ENCODE results near the gene VENTX.

VENTX gene

DNA sequence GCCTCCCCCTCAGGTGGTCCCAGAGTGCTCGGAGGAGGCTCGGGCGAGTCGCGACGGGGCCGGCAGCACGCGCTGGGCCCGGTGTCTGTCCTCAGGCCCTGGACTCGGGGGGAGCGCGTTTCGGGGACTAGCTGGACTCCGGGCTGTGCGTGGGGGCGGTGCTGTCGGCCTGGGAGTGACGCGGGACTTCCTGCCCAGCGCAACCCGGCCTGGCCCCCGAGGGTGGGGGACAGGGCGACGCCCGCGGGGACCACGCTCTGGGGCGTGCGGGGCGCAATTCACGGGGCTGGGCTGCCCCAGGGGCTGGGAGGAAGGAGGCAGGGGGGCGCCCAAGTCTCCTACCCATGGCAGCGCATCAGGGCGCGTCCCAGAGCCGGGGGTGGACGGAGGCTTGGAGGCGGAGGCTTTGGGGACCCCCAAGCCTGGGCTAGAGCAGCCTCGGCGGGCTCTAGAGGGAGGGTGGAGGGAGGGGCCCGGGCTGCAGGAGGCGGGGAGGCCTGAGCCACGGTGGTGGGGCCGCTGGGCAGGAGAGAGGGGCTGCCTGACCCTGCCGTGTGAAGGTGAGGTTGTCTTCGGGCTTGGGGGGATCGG is 2.3 kb upstream of the VENTX start:
- DNase-seq (ENCODE audit: low spot score): no peak

DNA sequence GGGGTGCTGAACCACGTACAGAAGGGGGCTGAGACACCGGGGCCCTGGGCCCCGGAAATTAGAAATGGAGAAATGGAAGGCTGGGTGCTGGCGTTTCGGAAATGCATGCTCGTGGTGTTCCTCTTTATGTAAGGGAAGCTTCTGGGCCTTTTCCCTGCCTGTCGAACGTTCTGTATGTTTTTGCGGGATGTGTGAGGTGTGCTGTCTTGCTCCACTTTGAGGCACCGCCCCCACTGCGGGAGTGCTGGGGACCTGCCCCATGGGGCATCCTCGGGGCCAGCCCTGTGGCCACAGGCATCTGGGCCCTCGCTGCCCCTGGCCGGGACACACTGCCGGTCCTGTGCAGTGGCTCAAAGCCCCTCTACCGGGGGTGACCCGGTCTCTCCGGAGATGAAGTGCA is 1.7 kb upstream of the VENTX start:
- DNase-seq (ENCODE audit: low spot score): no peak

DNA sequence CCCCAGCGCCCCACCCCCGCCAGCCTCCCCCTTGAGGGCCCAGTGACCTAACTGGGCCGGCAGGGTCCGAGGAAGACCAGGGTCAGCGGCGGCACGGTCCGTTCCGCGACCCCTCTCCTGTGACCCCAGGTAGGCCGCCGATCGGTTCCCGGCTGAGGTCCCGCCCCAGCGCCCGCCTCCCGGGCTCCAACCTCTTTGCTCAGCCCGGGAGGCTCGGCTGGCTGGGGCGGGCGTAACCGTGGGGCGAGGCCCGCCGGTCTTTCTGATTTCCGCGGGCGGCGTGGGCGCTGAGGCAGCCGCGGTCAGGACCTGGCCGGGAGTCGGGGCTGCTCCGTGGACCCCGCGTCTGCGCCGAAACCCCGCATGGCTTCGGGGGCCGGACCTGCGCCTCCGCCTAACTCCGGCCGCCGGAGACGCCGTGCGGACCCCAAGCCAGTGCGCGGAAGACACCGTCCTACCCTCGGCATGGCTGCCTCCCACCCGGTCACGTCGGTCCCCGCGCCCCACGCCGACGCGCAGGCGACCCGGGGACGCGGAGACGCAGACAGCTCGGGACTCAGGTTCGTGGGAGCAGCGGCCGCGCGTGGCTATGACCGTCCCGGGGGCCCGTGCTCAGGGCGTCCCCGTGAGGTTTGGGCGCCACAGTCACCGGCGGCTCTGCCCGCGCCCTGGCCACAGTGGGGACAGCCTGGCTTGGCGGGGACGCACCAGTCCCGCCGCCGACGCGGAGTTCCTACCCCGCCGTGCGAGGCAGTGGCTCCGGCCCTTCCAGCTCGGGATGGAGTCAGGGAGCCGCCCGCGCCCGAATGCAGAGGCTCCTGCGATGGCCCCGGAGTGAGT is 1.0 kb upstream of the VENTX start:
- DNase-seq (ENCODE audit: low spot score): no peak

DNA sequence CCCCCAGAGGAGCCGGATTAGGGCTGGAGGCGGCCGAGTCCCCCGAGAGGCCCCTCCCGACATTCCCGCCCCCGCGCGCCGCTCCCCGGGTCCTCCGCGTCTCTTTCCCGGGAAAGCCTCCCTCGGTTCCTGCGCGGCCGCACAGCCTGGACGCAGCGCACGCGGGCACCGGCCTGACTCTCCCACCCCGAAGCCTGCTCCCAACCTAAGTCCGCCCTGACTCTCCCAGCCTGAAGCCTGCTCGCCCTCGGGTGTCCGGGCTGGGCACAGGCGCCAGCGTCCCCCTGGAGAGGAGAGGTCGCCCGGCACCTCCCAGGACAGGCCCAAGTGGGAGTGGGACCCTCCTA is 441 bp upstream of the VENTX start:
- no peak for DNase-seq (ENCODE audit: low spot score)

DNA sequence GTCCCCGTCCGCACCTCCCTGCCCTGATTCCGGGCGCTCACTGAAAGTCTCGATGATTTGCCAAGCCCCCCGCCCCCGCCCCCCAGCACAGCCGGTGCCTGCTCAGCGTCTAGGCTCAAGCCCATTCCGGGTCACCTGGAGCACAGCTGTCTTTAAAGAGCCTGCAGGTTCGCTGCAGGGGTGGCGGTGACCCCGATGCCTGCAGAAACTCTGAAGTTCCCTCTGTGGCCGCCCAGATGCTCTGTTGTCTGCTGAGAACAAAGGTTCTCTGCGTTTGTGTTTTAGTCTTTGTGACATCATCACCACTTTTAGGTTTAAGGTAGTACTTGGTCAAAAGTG is 780 bp downstream of the VENTX start:
- no peak for DNase-seq (ENCODE audit: low spot score)

DNA sequence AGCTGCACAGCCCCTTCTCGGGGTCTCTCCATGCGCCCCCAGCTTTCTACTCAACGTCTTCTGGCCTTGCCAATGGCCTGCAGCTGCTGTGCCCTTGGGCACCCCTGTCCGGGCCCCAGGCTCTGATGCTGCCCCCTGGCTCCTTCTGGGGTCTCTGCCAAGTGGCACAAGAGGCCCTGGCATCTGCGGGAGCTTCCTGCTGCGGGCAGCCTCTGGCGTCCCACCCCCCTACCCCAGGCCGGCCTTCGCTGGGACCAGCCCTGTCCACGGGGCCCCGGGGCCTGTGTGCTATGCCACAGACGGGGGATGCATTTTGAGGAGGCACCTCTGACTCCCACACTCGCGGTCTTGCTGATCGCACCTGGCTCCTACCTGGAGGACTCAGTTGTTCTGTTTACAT is 2.3 kb downstream of the VENTX start:
- DNase-seq (ENCODE audit: low spot score): no peak

DNA sequence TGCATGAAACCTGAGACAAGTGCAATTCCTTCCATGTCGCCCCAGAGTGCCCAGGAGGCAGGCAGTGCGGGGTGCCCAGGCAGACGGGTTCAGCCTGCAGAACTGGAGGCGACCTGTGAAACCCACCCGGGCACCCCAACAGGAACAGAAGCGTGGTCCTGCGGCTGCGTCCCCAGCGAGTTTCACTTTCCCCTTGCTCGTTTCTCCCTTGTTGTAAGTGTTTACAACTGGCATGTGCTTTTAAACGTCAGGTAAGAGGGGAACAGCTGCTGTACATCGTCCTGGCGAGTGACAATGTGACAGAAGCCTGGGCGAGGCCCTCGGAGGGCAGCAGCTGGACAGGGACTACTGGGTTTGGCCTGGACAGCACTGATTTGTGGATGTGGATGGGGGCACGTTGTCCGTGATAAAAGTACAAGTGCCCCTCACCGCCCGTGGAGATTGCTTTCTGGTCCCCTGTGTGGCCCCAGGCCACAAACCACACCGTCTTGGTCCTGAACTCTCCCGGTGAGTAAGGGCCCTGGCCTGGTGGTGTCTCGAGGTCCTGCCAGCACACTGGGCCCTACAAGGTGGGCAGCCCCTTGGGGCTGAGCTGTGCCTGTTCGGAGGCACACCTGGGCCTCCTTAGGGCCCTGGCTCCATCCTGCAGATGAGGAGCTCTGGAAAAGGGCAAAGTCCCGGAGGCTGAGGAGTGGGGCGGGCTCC is 4.0 kb downstream of the VENTX start:
- no peak for DNase-seq (ENCODE audit: low spot score)

DNA sequence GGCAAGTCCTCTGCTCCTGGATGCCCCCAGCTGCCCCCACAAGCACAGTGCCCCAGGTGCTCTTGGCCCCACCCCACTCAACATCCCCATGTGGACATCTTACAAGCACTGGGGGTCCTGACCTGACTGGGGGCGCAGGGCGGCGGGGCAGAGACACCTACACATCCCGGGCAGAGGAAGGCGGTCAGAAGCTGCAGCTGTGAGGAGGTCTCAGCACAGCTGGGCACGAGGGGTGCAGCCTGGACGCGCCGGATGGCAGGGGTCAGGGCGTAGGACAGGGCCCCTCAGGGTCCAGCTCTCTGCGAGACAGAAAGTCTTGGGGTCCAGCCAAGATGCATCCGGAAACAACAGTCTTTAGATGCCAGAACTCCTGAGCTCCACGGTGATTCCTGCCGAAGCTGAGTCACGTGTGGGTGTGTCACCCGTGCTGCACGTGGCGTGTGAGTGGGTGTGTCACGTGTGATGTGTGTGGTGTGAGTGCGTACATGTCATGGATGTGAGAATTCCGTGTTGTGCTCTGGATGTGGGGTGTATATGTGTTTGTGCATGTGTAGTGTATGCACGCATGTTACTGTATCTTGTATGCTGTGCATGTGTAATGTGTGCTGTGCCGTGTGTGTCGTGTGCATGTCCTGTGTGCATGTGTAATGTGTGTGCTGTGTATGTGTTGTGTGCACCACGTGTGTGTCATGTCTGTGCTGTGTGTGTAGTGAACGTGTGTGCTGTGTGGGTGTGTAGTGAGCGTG is 5.1 kb downstream of the VENTX start:
- DNase-seq (ENCODE audit: low spot score): no peak

DNA sequence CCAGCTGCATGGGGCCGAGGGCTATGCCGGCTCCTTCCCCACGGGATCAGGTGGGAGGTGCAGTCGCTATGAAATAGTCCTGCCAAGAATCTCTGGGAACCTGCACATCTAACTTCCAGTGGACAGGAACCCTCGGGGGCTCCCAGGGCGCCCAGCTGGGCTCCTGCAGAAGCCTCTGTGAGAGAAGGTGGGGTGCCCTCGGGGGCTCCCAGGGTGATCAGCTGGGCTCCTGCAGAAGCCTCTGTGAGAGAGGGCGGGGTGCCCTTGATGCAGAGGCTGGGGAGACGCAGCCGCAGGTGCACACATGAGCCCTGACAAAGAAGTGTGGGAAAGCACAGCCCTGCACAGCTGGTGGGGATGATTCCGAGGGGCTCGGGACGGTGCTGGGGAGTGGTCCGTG is 5.9 kb downstream of the VENTX start:
- DNase-seq (ENCODE audit: low spot score): no peak

DNA sequence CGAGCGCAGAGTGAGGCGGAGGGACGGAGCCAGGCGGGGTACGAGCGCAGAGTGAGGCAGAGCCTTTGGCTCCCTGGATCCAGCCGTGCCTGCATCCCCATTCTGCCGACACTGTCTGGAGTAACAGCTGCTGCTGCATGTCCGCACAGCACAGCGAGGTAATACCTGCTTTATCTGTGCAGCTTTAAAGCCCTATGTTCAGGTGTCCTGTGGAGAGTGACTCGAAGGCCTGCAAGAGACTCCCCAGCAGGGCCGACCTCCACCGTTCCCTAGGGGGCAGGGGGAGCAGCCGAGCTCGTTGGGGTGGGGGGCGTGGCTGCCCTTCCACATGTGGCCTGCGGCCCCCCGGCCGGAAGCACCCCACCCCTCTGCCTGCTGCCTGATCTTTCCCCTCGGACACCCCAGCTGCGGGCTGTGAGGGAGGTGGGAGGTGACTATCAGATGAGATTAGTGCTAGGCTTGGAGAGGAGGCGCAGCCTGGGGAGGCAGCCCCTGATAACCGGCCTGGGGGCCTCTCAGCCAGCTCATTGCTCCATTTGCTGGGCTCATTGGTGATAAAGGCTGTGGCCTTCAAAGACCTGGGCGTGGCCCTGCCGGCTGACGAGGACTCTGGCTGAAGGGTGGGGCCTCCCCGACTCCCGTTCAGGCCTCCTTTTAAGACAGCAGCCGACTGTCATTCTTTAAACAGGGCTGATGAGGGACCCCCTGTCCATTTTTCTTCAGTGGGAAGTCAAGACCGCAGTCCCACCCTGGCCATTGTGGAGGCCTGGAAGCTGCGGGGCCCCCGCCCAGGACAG is 8.0 kb downstream of the VENTX start:
- DNase-seq (ENCODE audit: low spot score): no peak

DNA sequence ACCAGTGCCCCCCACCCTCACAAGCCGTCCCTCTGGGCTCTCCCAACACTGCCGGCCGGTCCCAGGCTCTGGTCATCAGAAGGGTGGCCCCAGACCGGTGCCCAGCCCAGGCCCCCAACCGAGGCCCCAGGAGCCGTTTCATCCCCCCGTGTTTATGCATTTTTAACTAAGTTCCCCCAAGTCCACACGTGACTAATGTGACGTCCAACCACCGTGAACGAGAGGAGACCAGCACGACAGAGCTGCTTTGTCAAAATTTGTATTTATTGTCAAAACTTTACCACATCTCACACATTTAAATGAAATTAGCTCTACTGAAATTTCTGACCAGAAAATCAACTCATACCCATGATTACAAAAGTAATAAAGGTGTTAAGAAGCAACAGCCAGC is 8.6 kb downstream of the VENTX start:
- no peak for DNase-seq (ENCODE audit: low spot score)

DNA sequence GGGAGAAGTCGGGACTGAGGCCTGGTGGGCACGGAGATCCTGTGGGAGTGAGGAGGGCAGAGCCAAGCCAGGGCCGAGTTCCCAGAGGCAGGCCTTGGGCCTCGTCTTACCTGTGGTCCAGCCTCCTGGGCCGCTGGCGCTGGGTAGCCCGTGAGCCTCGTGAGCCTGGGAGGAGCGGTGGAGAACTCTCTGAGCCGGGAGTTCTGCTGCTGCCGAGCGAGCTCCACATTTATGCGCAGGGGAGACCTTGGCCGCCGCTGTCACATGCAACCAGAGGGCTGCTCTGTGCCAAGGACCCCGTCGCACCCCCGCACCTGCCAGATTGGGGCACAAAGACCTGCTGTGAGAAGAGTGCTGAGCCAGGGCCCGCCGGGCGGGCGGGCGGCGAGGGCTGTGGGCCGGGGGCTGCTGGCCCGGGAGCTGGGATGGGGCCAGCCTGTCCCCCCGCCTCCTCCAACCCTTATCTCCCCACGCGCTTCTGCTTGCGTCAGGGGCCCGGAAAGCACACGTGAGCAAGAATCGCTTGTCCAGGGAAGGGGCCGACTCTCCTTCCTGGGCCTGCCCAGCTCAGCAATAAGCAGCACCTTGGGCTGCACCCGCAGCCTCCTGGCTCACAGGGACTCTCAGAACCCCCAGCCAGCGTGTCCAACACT is 10.2 kb downstream of the VENTX start:
- no peak for DNase-seq (ENCODE audit: low spot score)

DNA sequence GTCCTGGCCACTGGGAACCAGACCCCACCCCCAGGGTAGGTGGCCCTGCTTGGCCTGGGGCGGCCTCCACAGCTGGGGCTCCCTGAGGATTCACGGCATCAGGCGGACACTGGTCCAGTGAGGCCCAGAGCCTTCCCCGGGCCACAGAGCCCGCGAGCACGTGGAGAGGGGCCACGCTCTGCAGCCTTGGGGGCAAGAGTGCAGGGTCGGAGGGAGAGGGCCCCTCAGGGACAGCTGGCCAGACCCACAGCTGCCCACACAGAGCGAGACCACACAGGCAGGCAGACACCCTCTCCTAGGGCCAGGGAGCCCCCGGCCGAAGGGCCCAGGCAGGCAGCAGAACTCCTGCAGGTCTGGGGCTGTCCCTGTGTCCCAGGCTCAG is 10.7 kb downstream of the VENTX start:
- DNase-seq (ENCODE audit: low spot score): no peak

DNA sequence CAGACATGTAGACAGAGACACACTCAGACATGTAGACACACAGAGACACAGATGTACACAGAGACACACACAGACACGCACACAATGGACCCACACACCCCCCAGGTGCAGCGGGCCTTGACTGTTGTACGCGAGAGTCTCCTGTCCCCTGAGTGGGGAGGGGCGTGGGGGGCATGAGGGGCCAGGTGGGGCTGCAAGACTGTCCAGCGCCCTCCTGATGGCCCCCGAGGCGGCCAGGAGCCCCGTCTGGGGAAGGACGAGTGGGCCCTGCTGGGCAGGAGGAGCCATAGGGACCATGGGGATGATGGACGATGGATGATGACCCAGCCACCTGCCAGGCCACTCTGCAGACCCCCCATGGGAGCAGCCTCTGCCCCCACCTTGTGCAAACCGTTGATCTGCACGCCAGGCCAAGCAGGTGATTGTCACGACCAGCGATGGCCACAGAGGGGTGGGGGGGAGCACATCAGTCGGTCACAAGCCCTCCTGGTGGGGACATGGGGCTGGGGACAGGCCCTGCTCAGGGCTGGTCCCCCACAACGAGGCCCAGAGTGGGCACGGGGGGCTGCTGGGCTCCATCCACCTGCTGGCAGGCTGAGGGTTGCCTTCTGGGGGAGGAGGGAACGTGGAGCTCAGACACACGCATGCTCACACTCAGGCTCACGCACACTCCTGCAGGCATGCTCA is 11.6 kb downstream of the VENTX start:
- DNase-seq (ENCODE audit: low spot score): no peak

DNA sequence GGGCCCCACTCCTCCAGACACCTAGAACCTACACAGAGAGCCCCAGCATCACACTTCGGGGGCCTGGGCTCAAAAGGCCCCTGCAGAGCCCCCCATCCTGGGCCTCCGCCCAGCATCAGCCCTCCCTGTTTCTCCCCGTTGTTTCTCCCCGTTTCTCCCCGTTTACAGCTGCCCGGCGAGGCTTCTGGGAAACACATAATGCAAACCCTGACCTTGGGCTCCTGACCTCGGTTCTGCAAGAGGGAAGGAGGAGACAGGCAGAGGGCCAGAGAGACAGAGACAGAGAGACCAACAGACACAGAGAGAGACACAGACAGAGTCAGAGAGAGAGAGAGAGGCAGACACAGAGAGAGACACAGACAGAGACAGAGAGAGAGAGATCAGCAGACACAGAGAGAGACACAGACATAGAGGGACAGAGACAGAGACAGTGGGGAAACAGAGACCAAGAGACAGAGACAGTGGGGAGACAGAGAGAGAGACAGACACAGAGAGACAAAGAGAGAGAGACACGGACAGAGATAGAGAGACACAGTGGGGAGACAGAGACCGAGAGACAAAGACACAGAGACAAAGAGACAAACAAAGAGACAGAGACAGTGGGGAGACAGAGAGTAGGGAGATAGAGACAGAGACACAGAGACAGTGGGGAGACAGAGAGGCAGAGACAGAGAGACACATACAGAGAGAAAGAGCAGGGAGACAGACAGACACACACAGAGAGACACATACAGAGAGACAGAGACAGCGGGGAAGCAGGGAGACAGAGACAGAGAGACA is 12.5 kb downstream of the VENTX start:
- no peak for DNase-seq (ENCODE audit: low spot score)

DNA sequence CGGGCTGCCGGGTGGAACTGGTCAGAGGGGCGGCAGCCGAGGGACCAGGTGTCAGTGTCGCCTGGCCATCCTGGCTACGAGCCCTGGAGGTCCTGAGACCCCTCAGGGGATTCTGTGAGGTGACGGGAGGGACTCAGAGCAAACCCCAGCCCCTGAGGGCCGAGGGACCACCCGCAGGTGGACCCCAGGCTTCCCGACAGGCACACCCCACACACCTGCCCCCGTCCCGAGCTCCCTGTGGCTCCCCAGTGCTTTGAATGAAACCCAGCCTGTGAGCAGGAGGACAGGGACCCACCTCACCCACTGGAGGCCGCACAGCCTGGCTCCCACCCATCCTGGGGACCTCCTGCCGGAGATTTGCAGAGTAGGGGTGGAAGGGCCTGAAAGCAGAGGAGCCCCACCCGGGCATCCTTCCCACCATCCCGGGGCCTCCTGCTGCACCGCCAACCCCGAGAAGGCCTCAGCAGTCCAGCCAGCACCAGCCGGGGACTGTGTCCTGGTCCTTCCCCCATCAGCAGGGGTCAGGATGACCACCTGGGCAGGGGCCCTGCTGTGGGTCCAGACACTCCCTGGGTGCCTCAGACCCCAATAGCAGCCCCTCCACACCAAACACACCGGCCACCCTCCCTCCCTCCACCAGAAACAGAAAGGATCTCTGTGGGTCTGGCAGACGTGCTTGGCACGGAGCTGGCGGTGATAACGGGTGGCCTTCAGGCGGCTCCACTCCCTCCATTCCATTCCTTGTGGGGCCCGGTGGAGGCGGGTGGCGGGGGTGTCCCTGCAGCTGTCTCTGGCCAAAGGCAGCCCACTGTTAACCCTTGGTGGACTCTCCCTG is 13.9 kb downstream of the VENTX start:
- DNase-seq (ENCODE audit: low spot score): no peak

DNA sequence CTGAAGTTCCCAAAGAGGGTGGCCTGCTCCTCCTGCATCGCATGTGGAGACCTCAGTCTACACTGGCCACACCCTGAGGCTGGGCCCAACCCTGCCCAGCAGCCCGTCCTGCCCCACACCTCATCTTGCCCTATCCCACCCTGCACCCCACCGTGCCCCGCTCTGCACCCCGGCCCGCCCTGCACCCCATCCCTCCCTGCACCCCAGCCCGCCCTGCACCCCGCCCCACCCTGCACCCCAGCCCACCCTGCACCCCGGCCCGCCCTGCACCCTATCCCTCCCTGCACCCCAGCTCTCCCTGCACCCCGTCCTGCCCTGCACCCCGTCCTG is 14.5 kb downstream of the VENTX start:
- DNase-seq (ENCODE audit: low spot score): no peak

DNA sequence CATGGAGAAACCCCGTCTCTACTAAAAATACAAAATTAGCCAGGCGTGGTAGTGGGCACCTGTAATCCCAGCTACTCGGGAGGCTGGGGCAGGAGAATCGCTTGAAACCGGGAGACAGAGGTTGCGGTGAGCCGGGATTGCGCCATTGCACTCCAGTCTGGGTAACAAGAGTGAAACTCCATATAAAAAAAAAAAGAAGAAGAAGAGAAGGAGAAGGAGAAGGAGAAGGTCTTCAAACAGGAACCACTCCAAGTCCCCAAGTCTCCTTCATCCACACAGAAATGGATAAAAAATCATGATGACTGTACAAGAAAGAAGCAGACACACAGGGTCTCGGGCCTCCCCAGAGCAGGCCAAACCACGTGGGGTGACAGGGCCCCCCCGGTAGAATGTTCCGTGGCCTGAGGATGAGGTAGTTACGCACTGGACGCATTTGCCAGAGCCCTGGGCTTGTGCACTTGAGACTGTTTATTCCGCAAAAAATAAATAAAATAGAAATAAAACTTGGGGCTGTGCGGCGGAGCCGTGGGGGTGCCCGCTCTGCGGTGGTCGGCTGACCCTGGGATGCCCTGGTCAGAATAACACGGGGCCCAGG is 15.8 kb downstream of the VENTX start:
- no peak for DNase-seq (ENCODE audit: low spot score)

Measured in globus pallidus (tissue), 1 donor.